ENCODE measurements around the gene GNB1L. TPM values are rescaled to one million over a fixed set of nuclear protein-coding genes. Genes with fewer than 3 reads are reported as not detected.

The GNB1L gene
- total and polyA plus RNA-seq, 9 of the 15 experiments (the other 6 are each of a cell fraction or from before 2014, with no cell fraction given): 0.56 to 50.5 (median 10.2) TPM

DNA sequence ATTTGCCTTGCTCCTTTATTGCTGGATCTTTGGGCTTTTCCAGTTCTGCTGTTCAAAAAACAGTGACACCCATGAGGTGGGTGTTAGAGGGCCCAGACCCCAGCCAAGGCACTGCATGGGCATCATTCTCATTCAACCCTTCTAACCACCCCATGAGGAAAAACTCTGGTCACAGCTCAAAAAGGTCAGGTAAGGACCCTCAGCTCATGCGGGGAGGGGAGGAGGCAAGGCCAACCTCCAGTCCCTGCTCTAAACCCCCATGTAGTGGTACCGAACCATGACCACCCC, 7.4 kb downstream of the GNB1L start (continued):
- TF ChIP-seq, protein P1, sequence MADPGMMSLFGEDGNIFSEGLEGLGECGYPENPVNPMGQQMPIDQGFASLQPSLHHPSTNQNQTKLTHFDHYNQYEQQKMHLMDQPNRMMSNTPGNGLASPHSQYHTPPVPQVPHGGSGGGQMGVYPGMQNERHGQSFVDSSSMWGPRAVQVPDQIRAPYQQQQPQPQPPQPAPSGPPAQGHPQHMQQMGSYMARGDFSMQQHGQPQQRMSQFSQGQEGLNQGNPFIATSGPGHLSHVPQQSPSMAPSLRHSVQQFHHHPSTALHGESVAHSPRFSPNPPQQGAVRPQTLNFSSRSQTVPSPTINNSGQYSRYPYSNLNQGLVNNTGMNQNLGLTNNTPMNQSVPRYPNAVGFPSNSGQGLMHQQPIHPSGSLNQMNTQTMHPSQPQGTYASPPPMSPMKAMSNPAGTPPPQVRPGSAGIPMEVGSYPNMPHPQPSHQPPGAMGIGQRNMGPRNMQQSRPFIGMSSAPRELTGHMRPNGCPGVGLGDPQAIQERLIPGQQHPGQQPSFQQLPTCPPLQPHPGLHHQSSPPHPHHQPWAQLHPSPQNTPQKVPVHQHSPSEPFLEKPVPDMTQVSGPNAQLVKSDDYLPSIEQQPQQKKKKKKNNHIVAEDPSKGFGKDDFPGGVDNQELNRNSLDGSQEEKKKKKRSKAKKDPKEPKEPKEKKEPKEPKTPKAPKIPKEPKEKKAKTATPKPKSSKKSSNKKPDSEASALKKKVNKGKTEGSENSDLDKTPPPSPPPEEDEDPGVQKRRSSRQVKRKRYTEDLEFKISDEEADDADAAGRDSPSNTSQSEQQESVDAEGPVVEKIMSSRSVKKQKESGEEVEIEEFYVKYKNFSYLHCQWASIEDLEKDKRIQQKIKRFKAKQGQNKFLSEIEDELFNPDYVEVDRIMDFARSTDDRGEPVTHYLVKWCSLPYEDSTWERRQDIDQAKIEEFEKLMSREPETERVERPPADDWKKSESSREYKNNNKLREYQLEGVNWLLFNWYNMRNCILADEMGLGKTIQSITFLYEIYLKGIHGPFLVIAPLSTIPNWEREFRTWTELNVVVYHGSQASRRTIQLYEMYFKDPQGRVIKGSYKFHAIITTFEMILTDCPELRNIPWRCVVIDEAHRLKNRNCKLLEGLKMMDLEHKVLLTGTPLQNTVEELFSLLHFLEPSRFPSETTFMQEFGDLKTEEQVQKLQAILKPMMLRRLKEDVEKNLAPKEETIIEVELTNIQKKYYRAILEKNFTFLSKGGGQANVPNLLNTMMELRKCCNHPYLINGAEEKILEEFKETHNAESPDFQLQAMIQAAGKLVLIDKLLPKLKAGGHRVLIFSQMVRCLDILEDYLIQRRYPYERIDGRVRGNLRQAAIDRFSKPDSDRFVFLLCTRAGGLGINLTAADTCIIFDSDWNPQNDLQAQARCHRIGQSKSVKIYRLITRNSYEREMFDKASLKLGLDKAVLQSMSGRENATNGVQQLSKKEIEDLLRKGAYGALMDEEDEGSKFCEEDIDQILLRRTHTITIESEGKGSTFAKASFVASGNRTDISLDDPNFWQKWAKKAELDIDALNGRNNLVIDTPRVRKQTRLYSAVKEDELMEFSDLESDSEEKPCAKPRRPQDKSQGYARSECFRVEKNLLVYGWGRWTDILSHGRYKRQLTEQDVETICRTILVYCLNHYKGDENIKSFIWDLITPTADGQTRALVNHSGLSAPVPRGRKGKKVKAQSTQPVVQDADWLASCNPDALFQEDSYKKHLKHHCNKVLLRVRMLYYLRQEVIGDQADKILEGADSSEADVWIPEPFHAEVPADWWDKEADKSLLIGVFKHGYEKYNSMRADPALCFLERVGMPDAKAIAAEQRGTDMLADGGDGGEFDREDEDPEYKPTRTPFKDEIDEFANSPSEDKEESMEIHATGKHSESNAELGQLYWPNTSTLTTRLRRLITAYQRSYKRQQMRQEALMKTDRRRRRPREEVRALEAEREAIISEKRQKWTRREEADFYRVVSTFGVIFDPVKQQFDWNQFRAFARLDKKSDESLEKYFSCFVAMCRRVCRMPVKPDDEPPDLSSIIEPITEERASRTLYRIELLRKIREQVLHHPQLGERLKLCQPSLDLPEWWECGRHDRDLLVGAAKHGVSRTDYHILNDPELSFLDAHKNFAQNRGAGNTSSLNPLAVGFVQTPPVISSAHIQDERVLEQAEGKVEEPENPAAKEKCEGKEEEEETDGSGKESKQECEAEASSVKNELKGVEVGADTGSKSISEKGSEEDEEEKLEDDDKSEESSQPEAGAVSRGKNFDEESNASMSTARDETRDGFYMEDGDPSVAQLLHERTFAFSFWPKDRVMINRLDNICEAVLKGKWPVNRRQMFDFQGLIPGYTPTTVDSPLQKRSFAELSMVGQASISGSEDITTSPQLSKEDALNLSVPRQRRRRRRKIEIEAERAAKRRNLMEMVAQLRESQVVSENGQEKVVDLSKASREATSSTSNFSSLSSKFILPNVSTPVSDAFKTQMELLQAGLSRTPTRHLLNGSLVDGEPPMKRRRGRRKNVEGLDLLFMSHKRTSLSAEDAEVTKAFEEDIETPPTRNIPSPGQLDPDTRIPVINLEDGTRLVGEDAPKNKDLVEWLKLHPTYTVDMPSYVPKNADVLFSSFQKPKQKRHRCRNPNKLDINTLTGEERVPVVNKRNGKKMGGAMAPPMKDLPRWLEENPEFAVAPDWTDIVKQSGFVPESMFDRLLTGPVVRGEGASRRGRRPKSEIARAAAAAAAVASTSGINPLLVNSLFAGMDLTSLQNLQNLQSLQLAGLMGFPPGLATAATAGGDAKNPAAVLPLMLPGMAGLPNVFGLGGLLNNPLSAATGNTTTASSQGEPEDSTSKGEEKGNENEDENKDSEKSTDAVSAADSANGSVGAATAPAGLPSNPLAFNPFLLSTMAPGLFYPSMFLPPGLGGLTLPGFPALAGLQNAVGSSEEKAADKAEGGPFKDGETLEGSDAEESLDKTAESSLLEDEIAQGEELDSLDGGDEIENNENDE (IDR thresholded peaks at IDR 0.05; ENCODE audit: low read depth, low read length): peak; percentile 17
- TF ChIP-seq ZNF41 (CRISPR knock-in tag; conservative IDR thresholded peaks at IDR 0.05) (0 out of 2 replicates have a peak, but pooled peaks have one; percentile 14), ILF3 (IDR thresholded peaks at IDR 0.05; ENCODE audit: borderline replicate concordance) (no peak), EP400 (IDR thresholded peaks at IDR 0.05) (no peak), FUS (optimal IDR thresholded peaks at IDR 0.05; ENCODE audit: low read depth, low read length) (no peak), RBBP5 (IDR thresholded peaks at IDR 0.05; ENCODE audit: borderline replicate concordance, insufficient read depth, low read length, poor library complexity, severe bottlenecking) (peak; percentile 51)
- TF ChIP-seq, protein P2, sequence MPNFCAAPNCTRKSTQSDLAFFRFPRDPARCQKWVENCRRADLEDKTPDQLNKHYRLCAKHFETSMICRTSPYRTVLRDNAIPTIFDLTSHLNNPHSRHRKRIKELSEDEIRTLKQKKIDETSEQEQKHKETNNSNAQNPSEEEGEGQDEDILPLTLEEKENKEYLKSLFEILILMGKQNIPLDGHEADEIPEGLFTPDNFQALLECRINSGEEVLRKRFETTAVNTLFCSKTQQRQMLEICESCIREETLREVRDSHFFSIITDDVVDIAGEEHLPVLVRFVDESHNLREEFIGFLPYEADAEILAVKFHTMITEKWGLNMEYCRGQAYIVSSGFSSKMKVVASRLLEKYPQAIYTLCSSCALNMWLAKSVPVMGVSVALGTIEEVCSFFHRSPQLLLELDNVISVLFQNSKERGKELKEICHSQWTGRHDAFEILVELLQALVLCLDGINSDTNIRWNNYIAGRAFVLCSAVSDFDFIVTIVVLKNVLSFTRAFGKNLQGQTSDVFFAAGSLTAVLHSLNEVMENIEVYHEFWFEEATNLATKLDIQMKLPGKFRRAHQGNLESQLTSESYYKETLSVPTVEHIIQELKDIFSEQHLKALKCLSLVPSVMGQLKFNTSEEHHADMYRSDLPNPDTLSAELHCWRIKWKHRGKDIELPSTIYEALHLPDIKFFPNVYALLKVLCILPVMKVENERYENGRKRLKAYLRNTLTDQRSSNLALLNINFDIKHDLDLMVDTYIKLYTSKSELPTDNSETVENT (CRISPR knock-in tag; IDR thresholded peaks at IDR 0.05): 0 out of 2 replicates have a peak, but pooled peaks have one; percentile 4
- TF ChIP-seq, protein P3, sequence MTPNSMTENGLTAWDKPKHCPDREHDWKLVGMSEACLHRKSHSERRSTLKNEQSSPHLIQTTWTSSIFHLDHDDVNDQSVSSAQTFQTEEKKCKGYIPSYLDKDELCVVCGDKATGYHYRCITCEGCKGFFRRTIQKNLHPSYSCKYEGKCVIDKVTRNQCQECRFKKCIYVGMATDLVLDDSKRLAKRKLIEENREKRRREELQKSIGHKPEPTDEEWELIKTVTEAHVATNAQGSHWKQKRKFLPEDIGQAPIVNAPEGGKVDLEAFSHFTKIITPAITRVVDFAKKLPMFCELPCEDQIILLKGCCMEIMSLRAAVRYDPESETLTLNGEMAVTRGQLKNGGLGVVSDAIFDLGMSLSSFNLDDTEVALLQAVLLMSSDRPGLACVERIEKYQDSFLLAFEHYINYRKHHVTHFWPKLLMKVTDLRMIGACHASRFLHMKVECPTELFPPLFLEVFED (CRISPR knock-in tag; conservative IDR thresholded peaks at IDR 0.05): 0 out of 2 replicates have a peak, but pooled peaks have one; percentile 37
